HCEC 1CT (cell line): ENCODE results near the gene ANKS1A.
"Not testable (repeated sequence)": the region's sequence is repeated elsewhere in the genome, so short reads cannot be mapped to it uniquely, and the experiment has no call there.

Experiments
- DNase-seq: peaks from one replicate; pipeline ENCODE4 v3.0.0-alpha.2; 2017

The ANKS1A gene

DNA sequence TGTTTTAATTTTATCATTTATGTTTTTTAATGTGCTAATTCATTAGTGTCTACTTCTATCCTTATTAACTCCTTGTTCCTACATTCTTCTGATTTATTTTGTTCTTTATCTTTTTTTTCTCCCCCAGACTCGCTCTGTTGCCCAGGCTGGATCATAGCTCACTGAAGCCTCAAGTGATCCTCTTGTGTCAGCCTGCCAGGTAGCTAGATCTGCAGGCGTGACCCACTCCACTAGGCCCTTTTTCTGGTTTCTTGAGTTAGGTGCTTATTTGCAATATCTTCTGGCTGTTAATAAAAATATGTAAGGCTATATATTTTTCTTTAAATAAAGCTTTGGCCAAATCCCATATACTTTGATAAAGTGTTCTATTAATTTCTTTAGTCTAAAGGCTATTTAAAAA is 4.1 kb upstream of the ANKS1A start:
- DNase-seq = no peak

DNA sequence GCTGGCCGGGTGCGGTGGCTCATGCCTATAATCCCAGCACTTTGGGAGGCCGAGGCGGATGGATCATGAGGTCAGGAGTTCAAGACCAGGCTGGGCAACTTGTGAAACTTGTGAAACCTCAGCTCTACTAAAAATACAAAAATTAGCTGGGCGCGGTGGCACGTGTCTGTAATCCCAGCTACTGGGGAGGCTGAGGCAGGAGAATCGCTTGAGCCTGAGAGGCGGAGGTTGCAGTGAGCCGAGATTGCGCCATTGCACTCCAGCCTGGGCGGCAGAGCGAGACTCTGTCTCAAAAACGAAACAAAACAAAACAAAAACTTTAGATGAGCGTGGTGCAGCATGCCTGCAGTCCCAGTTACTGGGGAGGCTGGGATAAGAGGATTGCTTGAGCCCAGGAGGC is 3.2 kb upstream of the ANKS1A start:
- DNase-seq = not testable (repeated sequence)

DNA sequence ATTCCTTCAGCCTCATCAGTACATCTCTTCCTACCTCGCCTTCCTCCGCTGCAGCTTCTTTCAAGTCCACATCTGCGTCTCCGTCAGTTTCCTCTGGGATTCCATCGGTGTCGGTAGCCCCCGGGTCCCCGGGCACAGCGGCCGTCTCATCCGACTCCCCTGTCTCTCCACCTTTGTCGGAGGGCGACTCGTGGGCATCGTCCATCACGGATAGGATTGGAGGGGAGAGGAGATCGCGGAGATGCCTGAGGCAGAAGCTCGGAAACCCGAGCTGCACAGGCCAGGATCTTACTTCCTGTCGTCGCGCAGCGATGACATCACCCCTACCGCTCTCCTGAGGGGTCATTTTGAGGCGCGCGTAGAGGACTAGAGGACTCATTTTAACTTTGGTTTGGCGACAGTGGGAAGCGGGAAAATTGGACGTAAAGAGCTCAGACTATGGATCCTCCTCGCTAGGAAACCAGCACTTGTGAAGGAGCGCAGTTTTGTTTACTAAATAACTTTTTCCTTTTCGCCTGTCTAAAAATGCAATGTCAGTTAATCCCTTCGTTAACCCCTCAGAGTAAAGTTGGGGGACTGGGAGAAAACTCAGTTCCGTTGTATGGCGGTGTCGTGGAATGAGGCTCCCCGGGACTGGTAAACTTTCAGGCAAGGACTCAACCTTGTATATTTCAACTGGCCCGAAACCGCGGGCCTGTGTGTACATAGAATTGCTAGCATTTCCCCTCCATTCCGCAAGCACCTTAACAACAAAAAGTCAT is 1.1 kb upstream of the ANKS1A start, which contains the start of gene TAF11:
TAF11 (minus strand) TSS at position 290 of the 761 bp plus-strand sequence; CDS start at position 205, 85 bp downstream.
- peak; percentile 93 for DNase-seq

DNA sequence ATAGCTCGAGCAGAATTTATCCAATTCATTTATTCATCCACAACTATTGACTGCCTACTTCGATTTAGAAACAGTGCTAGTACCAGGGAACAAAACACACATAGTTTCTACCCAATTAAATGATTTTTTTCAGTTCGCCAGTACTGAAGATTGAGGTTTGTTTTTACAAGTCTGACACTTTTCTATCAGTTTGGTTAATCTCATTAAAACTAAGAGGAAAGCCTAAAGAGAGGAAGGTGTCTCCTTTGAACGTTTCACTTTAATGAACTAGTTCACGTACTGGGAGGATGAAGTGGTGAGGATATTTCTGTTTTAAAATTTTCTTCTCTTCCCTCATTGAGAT is 570 bp upstream of the ANKS1A start:
- DNase-seq = no peak

DNA sequence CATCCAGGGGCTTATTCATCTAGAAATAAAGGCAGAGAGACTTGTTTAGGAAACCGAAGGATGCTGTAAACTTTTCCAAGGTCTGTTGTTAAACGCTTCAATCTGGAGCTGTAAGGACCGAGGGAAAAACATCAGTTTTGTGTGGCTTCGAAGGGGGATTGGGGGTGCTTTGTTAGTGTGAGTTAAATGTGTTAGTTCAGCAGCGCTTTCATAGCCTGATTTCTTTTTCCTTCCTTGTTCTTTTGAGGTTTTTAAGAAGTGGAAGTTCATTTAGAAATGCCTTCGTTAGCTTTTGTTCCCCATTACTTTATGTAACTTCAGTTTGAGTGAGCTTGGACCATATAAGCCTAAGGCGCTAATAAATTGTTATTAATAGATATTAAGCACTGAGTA is 1.5 kb downstream of the ANKS1A start:
- no peak for DNase-seq

DNA sequence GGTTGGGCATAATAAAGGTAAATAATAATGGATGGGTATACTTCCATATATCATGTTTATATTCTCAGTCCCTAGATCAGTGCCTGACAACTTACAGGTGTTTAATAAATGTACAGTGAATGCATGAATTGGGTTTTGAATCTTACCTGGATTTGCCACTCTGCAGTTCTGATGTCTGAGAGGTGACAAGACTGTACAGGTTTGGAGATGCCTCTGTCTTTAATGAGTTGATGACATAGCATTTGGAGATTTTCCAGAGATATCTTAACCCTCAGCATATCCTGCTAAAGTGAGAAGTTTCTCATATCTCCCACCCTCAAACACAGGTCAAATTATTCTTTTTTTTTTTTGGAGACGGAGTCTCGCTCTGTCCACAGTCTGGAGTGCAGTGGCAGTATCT is 2.2 kb downstream of the ANKS1A start:
- DNase-seq = no peak

DNA sequence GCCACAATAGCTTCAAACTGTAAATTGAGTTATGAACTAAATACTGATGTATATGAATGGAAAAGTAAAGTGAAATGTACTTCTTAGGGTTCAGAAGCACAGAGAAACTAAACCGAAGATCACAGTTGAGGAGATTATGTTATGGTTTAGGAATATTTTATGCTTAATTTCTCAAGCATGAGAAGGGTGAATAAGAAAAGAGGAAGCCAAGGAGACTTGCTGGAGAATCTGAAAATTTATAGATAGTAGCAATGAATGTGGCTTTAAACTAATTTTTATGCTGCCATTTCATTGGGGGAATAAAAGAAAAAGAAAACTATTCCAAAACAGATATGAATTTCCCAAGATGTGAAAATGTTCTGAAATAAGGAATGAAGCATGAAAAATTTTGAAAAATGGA is 5.6 kb downstream of the ANKS1A start:
- DNase-seq = no peak

DNA sequence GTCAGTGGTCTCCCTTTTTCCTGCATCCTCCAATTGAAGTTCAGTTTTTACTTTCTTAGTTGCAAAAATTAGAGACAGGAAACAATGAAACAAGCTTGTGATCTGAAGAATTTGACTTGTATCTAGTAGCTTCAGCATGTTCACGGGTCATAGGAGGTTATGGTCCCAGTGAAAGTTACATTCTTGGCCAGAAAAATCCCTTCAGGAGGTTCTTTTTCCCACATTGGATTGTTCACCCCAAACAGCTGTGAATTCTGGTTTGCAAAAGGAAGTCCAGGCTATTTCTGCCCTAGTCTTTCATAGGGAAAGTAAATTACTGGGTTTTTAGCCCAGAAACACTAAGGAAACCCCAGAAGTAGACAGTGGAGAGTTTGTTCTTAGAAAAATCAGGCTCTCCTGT is 8.1 kb downstream of the ANKS1A start:
- no peak for DNase-seq

DNA sequence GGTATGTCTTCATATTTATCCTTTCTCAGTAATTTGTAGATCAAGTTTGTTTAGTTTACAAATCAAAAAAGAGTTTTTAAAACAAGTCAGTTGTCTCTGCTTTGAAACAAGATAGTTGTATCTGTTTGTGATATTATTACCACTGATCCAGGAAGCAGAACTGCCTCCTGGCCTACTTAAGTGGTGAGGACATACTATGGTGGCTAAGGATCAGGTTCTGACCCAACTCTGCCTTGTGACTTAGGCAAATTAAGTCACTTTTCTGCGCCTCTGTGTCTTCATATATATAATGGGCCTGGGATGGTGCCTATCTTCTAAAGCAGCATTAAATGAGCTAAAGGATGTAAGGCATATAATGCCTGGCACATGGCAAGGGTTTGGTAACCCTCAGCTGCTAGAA is 8.7 kb downstream of the ANKS1A start:
- no peak for DNase-seq

DNA sequence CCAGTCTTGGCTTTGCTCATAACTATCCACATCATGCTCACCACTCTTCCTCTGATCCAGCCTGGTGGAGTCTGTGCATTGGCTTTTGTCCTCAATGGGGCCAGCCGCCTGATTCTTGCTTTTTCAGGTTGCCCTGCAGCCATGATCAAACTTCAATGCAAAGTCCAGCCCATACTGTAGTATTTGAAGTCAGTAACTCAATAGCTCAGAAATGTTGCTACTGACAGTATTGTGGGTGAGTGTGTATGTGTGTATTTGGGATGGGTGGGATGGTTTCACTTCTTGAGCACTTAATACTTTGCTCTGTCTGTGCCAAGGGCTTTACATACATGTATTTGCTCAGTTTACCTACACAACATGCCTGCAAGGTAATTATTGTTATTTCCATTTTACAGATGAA is 10.7 kb downstream of the ANKS1A start:
- not testable (repeated sequence) for DNase-seq

DNA sequence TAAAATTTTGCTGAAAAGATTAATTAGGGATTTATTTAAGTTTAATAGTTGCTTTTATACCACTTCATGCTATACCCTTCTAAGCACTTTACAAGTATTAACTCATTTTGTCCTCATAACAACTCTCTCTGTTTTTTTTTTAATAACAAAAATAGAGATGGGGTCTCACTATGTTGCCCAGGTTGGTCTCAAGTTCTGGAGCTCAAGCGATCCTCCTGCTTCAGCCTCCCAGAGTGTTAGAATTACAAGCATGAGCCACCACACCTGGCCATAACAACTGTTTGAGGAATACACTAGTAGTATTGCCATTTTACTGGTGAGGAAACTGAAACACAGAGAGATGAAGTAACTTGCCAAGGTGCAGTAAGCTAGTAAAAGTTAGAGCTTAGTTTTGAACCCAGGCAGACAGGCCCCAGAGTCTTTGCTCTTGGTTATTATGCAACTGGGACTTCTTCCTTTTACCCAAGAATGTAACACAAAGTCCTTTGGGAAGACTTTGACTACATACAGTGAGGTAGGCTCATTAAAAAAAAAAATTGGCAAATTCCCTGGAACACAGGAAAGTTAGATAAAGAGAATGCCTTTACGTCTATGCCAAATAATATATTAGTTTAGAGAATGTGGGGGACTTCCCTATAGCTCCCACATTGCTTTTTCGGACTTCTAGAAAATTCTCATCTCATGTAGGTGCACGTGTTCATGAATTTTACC is 11.4 kb downstream of the ANKS1A start:
- no peak for DNase-seq

DNA sequence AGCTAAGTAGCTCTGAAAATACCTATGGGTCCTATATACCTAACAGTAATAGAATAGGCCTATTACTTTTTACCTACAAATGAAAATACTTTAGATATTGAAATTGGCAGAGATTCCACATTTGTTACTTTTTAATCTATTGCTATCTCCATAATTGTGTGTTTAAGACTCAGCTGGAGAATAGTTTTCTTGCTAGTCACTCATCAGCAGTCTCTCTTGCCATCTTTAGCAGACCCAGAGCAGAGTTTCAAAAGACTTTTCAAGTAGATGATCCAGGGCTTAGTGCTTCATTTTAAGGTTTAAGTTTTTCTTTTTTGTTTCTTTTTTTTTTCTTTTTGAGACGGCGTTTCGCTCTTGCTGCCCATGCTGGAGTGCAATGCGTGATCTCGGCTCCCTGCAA is 12.9 kb downstream of the ANKS1A start:
- no peak for DNase-seq

DNA sequence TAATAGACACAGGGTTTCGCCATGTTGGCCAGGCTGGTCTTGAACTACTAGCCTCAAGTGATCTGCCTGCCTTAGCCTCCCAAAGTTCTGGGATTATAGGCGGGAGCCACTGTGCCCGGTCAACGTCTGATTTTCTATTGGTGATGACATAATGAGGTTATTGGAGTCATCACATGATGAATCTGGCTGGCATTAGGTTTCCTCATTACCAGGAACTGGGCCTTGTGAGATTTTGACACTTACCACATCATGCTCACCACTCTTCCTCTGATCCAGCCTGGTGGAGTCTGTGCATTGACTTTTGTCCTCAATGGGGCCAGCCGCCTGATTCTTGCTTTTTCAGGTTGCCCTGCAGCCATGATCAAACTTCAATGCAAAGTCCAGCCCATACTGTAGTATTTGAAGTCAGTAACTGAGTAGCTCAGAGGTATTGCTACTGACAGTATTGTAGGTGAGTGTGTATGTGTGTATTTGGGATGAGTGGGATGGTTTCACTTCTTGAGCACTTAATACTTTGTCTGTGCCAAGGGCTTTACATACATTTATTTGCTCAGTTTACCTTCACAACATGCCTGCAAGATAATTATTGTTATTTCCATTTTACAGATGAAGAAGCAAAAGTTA is 16.0 kb downstream of the ANKS1A start:
- no peak for DNase-seq

DNA sequence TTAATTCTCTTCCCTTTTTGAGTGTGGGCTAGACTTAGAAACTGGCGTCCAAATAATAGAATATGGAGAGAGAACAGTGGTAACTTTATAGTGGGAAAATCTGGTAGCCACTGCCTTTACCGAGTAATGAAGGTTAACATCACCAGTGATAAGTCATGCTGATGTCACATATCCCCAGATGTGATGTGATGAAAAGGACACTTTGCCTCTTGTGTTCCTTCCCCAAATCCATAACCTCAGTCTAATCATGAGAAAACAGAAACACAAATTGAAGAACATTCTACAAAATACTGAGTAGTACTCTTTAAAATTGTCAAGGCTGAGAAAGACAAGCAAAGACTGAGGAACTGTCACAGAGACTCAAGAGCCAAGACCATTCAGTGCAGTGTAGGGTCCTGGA is 17.8 kb downstream of the ANKS1A start:
- no peak for DNase-seq

DNA sequence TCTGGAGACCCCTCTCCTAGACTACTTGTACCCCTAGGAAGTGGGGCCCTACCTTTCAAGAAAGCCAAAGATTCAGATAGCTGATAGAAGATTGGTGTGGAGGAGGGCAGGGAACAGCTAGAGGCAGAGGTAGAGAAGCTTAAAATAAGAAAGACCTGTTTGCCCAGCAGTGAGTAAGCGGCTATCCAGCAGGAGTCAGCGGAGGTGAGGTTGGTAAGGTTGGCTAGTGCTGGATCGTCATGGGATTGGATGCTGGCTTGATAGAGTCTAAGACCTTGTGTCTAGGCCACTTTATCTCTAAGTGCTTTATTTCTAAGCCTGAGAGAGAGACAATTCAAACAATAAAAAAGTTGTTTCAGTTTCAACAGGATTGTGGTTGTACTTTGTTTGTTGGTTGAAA is 19.1 kb downstream of the ANKS1A start:
- DNase-seq = no peak

DNA sequence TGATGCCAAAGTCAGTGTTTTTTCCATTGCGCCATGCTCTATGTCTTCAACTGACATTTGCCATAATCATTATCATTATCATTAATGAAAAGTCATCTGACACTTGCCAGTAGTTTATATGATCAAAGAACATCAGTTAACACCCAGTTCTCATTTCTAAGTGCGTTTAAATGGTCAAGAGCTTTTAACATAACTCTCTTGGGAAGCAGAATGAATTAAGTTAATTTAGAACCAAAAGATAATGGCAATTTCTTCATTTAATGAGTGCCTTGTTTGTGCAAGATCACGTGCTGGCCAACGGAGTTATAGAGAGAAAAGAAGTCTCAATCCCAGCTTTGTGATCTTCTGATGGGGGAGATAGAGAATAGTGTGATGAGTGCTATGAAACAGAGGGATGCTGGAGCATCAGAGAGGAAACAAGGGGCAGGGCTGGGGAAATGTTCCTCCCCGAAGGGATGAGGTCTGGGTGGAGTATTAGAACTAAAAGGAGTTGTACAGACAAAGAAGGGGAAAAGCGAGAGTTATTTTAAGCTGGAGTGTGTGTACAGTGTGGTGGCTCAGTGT is 20.3 kb downstream of the ANKS1A start:
- DNase-seq = no peak

DNA sequence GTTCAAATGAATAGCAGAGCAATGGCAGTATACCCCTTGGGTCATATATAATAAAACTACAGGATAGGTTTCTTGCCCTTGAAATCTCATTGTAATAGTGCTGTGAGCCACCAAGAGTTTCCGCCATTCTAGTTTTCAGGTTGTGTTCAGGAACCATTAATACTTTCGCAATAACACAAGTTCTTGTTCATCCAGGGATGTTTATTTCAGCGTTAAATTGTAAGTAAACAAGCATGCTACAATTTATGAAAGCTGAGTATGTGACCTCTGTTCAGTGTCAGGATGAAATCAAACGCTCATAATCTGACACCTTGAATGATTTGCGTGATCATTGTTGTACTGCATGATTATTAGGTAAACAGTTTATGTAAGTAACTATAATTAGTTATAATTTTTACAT is 22.8 kb downstream of the ANKS1A start:
- no peak for DNase-seq

DNA sequence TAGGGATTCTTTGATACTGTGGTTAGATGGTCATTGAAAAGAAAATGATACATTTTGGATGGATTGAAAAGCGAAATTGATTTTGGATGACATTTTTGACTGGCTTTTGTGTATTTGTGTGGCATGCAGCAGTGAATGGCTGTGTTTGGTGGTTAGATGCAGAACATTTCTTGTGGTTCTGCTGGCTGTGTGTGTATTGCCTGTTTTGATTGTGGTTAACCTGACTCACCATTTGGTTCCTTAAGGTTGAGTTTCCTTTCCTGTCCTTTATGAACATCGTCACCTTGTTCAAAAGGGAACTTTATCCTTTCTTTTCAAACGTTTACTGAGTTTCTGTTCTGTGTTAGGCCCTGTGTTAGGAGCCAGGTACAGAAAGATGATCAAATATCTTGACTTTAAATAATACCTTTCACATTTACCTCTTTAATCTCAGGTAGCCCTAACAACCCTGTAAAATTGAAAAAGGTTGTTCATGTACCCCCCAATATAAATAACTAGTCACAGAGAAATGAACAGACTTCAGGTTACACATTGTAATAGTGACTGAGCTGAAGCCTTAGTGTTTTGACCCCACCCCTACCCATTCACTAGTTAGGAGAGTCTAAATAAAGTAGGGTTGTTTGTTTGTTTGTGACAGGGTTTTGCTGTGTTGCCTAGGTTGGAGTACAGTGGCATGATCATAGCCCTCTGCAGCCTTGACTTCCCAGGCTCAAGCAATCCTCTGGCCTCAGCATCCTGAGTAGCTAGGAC is 23.8 kb downstream of the ANKS1A start:
- peak; percentile 80 for DNase-seq

DNA sequence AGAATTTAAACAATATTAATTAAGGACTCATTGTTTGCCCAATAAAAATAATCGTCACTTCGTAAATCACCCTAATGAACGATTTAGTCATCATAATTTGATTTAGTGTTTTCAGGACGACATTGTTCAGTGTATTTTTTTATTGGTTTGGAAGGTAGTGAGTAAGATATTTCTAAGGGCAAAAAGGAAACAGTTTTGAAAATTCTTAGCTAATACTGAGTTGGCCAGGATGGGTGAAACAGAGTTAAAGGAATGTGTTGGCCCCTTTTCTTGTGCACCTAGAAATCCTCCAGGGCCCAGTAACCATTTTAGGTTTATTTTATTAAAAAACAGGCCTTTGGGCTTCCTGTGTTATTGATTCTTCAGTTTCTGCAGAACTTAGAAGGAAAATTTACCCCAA is 25.3 kb downstream of the ANKS1A start:
- peak; percentile 37 for DNase-seq

DNA sequence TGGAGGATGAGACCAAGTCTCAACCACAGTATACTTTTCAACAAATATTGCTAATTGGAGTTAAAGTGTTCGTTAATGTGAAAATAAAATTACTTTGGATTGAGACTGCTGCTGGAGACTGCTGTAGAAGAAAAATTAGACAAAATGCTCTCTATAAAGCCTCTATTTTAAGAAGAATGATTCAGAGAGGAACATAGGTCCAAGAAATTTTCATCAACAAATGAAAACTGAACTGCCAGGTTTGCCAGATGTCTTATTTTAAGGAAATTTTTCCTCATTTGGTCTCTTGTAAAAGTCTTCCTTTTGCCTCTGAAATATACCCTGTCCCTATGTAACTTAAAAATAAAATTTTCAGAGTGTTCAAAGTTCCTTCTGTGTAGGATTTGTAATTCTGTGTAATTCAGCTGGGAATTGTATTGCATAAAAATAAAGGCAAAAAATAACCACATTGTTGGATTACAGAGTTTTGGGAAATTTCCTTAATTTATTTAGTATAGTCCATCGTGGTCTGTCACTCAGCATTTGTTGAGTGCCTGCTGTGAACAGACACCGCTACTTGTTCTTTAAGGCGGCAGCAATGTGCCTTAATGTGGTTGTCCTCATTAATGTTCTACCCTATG is 27.4 kb downstream of the ANKS1A start:
- DNase-seq = no peak

DNA sequence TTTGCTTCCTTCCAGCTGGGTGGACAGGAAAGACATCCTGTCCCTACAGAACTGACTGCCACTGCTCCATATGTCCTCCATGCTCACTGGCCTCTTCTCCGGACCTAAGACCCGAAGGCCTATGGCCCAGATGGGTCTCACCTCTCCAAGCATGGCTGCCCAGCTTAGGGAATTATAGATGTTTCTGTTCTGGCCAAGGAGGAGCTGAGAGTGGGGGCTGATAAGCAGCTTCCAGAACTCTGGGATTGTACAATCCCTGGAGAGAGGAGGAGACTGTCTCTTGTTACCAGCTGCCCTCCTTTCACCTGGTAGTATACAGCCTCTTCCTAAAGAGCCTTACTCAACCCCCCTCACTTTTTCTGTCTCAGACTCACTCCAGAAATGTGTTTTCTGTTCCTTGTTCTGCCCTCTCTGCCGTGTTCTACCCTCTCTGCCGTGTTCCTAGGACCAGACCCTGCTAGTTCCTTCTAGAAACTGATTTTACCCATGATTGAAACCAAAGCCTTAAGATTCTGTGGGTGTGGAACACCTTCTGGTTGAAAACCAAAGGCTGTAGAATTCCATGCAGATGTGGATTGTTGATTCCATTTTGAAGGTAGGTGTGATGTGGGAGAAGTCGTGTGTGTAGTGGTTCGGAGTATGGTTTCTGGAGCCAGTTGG is 28.7 kb downstream of the ANKS1A start:
- no peak for DNase-seq

DNA sequence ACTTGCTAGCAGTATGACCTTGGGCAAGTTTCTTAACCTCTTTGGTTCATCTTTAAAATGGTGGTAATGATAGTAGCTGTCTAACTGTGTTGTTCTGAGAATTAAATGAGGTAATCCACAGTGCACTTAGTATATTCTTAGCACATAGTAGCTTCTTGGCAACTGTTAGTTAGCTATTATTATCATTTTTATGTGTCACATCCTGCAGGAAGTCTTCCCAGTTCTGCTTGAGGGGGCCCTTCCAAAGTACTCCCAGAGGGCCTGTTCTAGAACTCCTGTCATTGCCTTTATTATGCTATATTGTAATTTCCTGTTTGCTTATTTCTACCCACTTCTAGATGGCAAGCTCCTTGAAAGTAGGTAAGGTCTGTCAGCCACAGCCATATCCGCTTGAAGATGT is 30.6 kb downstream of the ANKS1A start:
- DNase-seq = peak; percentile 69
